Activated T-helper 9 cell treated with anti-CD3 and anti-CD28 coated beads, Interleukin-2, amount 50 U/mL, for 16 hours (primary cell): ENCODE results near the gene GGPS1.
"Not testable (repeated sequence)": the region's sequence is repeated elsewhere in the genome, so short reads cannot be mapped to it uniquely, and the experiment has no call there.

ENCODE experiments used
- DNase-seq: peaks from one replicate; pipeline ENCODE4 v3.0.0-alpha.2; 2020; ENCODE audit warnings: low read depth

The GGPS1 gene

DNA sequence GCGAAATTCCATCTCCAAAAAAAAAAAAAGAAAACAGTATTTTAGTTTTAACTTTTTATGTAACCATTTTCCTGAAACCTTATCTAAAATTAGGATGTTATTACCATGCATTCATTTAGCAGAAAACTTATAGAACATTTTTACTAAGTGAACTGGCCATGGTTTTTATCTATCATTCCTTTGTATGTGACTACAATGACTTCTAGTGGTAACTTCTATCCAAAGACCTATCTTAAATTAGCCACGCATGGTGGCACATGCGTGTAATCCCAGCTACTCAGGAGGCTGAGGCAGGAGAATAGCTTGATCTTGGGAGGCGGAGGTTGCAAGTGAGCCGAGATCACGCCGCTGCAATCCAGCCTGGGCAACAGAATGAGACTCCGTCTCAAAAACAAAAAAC lies 11.4 kb downstream of the GGPS1 start:
- no peak for DNase-seq

DNA sequence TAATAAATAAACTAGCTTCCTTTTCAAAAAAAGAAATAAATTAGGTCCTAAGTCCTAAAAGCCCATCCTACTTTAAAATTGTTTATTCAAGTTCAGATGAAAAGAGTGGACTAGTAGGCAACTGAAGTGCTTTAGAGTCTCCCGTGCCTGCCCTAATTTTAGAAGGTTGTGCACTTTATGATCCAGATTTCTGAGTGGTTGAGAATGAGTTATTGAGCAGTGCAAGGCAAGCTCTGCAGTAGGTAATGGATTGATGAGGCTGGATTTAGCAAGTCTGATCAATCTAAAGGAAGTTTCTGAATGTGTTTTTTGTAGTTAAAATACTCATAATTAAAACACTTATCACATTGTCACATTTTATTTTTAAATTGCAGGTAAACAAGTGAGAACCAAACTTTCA lies 13.0 kb downstream of the GGPS1 start:
- DNase-seq = no peak

DNA sequence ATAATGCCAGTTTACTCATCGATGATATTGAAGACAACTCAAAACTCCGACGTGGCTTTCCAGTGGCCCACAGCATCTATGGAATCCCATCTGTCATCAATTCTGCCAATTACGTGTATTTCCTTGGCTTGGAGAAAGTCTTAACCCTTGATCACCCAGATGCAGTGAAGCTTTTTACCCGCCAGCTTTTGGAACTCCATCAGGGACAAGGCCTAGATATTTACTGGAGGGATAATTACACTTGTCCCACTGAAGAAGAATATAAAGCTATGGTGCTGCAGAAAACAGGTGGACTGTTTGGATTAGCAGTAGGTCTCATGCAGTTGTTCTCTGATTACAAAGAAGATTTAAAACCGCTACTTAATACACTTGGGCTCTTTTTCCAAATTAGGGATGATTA lies 13.7 kb downstream of the GGPS1 start:
- DNase-seq = no peak

- DNase-seq = no peak
Measured at GRCh38 chr1:235342471-235342870, 14.1 kb downstream of the GGPS1 start.

DNA sequence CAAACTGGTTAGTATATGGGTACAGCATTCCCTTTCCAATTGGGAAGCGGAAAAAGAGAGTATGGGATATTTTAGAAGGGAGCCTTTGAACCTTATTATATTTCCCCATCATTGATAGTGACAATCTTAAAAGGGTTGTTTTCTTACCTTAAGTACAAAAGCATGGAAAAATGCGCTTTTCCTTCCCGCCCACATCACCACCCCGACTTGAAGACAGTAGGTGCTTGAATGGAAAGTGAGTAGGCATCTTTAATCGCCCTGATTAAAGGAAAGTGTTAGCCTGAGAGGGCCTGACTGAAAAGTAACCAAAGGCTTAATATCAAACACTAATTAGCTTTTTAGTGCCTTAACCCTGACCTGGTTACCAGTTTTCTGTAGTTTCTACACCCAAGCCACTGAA lies 15.4 kb downstream of the GGPS1 start:
- no peak for DNase-seq

DNA sequence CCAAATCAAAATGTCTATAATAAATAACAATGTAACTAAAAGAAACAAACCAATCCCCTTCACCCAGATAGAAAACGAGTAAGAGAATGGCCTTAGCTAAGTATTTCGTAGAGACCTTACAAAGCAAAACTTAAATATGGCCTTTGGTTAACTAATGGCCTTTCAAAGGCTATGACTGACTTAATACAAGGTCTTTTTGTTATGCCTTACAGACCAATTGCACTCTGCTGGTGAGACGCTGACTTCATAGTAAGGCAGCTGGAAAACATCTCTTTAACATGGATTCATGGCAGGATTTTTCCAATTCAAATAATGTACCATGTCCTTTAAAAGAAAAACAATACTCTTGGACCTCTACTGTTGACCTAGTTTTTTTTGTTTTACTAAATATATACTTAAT lies 23.1 kb downstream of the GGPS1 start:
- DNase-seq = no peak

DNA sequence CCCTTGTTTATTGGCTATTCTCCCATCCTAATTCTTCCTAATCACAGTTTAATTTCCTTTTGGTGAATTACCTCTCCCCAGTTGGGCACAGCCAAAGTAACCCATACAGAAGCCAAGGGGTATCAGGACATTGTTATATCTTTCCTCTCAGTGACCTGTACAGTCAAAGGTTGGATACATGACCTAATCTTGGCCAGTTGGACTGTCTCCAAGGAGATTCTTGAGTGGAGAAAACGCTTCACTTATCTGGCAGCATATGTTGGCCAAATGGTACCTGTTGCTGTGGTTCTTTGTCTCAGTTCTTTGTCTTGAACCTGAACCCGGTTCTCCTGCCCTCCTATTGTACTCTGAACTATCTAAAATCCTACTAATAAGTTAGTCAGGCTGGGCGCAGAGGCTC lies 23.5 kb downstream of the GGPS1 start:
- no peak for DNase-seq

DNA sequence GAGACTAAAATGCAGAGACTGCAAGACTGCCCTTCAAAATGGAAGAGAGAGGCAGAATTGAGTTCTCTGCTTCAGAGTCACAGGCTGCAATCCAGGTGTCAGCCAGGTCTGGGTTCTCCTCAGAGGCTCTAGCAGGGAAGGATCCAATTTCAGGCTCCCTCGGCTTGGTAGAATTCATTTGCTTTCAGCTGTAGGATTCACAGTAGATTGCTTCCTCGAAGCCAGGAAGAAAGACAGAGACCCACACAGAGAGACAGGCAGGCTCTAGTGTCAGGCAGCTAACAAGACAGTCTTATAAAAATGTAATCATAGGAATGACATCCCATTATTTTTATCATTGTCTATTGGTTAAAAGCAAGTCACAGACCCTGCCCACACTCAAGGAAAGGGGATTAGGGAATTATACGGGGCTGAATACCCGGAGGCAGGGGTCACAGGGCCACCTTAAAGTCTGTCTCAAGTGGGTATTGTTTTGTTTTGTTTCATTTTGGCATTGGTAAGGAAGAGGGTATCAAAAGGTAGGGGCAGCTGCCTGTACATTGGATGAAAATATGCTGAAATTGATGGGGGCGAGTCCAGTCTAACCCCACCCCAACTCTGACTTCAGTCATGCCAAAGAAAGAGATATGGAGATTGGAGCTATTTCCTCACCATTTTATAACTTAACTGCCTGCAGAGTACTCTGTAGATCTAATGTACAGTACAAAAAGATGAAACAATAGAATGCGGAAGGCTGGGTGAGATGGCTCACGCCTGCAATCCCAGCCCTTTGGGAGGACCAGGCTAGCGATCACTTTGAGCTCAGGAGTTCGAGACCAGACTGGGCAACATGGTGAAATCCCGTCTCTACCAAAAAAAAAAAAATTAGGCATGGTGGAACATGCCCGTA lies 29.4 kb downstream of the GGPS1 start:
- no peak for DNase-seq

- DNase-seq = no peak
Measured at GRCh38 chr1:235358899-235359298, 30.5 kb downstream of the GGPS1 start.

DNA sequence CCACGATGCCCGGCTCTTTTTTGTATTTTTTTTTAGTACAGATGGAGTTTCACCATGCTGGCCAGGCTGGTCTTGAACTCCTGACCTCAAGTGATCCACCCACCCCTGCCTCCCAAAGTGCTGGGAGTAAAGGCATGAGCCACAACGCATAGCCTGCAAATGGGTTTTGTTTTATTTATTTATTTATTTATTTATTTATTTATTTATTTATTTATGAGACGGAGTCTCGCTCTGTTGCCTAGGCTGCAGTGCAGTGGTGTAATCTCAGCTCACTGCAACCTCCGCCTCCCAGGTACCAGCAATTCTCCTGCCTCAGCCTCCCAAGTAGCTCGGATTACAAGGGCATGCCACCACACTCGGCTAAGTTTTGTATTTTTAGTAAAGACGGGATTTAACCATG lies 35.8 kb downstream of the GGPS1 start:
- not testable (repeated sequence) for DNase-seq

GRCh38 chr1:235366286-235366685 lies 37.9 kb downstream of the GGPS1 start:
- DNase-seq = no peak

DNA sequence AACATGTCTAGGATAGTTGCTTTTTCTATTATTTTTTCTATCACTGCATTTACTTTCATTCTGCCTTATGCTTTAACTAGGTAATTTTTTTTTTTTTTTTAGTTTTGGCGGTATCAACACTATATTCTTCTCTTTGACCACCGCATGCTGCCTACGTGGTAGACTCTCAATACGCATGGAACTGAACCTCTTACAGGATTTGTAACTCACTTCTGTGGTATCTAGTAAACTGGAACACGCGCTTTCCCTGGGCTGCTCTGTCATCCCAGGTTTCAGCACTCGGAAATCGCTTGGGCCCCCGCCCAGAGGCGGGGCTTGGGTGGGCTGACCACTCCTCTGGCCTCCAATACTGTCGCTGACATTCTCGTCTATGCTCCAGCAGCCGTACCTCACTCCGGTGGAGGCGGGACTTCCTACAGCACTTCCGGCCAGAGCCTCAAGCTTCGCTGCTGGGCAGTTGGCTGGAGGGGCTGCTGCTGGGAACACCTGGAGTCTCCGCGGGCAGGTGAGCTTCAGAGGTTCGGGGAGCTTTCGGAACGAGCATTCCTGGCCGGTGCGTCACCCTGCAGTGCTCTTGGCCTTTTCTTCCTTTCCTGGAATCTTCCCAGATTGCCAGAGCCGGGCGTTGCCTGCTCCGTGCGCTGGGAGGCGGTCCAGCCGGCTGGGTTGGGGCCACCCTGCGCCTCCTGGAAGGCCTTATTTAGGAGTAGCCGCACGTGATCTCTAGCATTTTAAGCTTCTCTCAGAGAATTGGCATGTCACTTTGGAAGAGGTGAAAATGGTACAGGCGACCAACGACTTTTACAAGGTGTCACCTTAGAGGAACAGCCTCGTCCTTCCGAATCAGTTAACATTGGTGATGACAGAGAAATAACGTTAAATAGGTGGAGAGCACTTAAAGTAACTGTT lies 38.9 kb downstream of the GGPS1 start, which contains the start of gene TBCE:
TBCE (plus strand) TSS at position 428 of the 909 bp plus-strand sequence. CDS start 12,623 bp downstream, outside the sequence.
- peak; percentile 77 for DNase-seq

GRCh38 chr1:235368428-235368827 lies 40.1 kb downstream of the GGPS1 start:
- DNase-seq = no peak

- DNase-seq = no peak
Measured at GRCh38 chr1:235369802-235370201, 41.4 kb downstream of the GGPS1 start.

- DNase-seq = no peak
Measured at GRCh38 chr1:235375919-235376605, 47.7 kb downstream of the GGPS1 start.

- DNase-seq = not testable (repeated sequence)
Measured at GRCh38 chr1:235378134-235378735, 49.9 kb downstream of the GGPS1 start.

DNA sequence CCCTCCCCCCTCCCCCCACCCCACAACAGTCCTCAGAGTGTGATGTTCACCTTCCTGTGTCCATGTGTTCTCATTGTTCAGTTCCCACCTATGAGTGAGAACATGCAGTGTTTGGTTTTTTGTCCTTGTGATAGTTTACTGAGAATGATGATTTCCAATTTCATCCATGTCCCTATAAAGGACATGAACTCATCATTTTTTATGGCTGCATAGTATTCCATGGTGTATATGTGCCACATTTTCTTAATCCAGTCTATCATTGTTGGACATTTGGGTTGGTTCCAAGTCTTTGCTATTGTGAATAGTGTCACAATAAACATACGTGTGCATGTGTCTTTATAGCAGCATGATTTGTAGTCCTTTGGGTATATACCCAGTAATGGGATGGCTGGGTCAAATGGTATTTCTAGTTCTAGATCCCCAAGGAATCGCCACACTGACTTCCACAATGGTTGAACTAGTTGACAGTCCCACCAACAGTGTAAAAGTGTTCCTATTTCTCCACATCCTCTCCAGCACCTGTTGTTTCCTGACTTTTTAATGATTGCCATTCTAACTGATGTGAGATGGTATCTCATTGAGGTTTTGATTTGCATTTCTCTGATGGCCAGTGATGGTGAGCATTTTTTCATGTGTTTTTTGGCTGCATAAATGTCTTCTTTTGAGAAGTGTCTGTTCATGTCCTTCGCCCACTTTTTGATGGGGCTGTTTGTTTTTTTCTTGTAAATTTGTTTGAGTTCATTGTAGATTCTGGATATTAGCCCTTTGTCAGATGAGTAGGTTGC lies 53.8 kb downstream of the GGPS1 start:
- DNase-seq = not testable (repeated sequence)

DNA sequence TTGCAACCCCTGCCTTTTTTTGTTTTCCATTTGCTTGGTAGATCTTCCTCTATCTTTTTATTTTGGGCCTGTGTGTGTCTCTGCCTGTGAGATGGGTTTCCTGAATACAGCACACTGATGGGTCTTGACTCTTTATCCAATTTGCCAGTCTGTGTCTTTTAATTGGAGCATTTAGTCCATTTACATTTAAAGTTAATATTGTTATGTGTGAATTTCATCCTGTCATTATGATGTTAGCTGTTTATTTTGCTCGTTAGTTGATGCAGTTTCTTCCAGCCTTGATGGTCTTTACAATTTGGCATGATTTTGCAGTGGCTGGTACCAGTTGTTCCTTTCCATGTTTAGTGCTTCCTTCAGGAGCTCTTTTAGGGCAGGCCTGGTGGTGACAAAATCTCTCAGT lies 57.3 kb downstream of the GGPS1 start:
- DNase-seq = not testable (repeated sequence)

- no peak for DNase-seq
Measured at GRCh38 chr1:235391874-235392273, 63.5 kb downstream of the GGPS1 start.
